Mucosa of stomach (tissue), 1 donor: ENCODE measurements around the gene TTC9B.

Experiments
- H3K27me3 ChIP-seq: one replicate; pipeline ENCODE4 v1.7.0; 2013; ENCODE audit warnings: mild to moderate bottlenecking, low read length; ENCODE audit not compliant: control insufficient read depth, insufficient read depth
- H3K36me3 ChIP-seq: one replicate; pipeline ENCODE4 v1.7.0; 2013; ENCODE audit warnings: low read length; ENCODE audit not compliant: control insufficient read depth, insufficient read depth
- H3K4me1 ChIP-seq: one replicate; pipeline ENCODE4 v1.7.0; 2013; ENCODE audit warnings: mild to moderate bottlenecking, low read length; ENCODE audit not compliant: control insufficient read depth, insufficient read depth
- H3K4me3 ChIP-seq: one replicate; pipeline ENCODE4 v1.7.0; 2013; ENCODE audit warnings: low read length
- H3K9ac ChIP-seq: one replicate; pipeline ENCODE4 v1.7.0; 2013; ENCODE audit warnings: mild to moderate bottlenecking, low read length, moderate library complexity
- H3K9me3 ChIP-seq: one replicate; pipeline ENCODE4 v1.7.0; 2013; ENCODE audit warnings: mild to moderate bottlenecking, low read length, moderate library complexity; ENCODE audit not compliant: control insufficient read depth
- donor health status: Pancreatic carcinoma.

The TTC9B gene

GRCh38 chr19:40245506-40246128, 27.4 kb upstream of the TTC9B start:
- H3K4me1 ChIP-seq: no peaks in the 10 kb centered on the region
- H3K9me3 ChIP-seq: no peaks in the 10 kb centered on the region
- no peak overlapping the region for H3K9ac ChIP-seq
- no peak overlapping the region for H3K4me3 ChIP-seq
- no peaks in the 10 kb centered on the region for H3K27me3 ChIP-seq
- no peaks in the 10 kb centered on the region for H3K36me3 ChIP-seq

- Histone ChIP-seq H3K4me3 (no peak overlapping the region), H3K36me3 (no peaks in the 10 kb centered on the region), H3K27me3 (no peaks in the 10 kb centered on the region), H3K9me3 (no peaks in the 10 kb centered on the region), H3K9ac (no peak overlapping the region), H3K4me1 (no peaks in the 10 kb centered on the region)
These were observed 26.6 kb upstream of the TTC9B start for GRCh38 chr19:40244579-40245317.

GRCh38 chr19:40243181-40243580, 25.0 kb upstream of the TTC9B start:
- Histone ChIP-seq H3K4me3 (no peak overlapping the region), H3K9me3 (no peaks in the 10 kb centered on the region), H3K4me1 (no peaks in the 10 kb centered on the region), H3K36me3 (peaks cover 3% of the 10 kb centered on the region), H3K27me3 (no peaks in the 10 kb centered on the region), H3K9ac (no peak overlapping the region)

GRCh38 chr19:40242480-40242879, 24.3 kb upstream of the TTC9B start:
- Histone ChIP-seq H3K36me3 (peaks cover 5% of the 10 kb centered on the region), H3K4me3 (no peak overlapping the region), H3K4me1 (no peaks in the 10 kb centered on the region), H3K27me3 (no peaks in the 10 kb centered on the region), H3K9me3 (no peaks in the 10 kb centered on the region), H3K9ac (no peak overlapping the region)

GRCh38 chr19:40241809-40242384, 23.7 kb upstream of the TTC9B start:
- no peaks in the 10 kb centered on the region for H3K4me1 ChIP-seq
- H3K27me3 ChIP-seq: no peaks in the 10 kb centered on the region
- peaks cover 5% of the 10 kb centered on the region for H3K36me3 ChIP-seq
- no peak overlapping the region for H3K4me3 ChIP-seq
- H3K9ac ChIP-seq: no peak overlapping the region
- H3K9me3 ChIP-seq: no peaks in the 10 kb centered on the region

GRCh38 chr19:40241125-40241808, 23.1 kb upstream of the TTC9B start:
- Histone ChIP-seq H3K27me3 (no peaks in the 10 kb centered on the region), H3K4me1 (no peaks in the 10 kb centered on the region), H3K9me3 (no peaks in the 10 kb centered on the region), H3K36me3 (peaks cover 5% of the 10 kb centered on the region), H3K9ac (no peak overlapping the region), H3K4me3 (no peak overlapping the region)

GRCh38 chr19:40240332-40240731, 22.1 kb upstream of the TTC9B start:
- Histone ChIP-seq H3K27me3 (no peaks in the 10 kb centered on the region), H3K4me3 (no peak overlapping the region), H3K9ac (no peak overlapping the region), H3K4me1 (no peaks in the 10 kb centered on the region), H3K36me3 (peaks cover 5% of the 10 kb centered on the region), H3K9me3 (no peaks in the 10 kb centered on the region)

- H3K4me1 ChIP-seq: no peaks in the 10 kb centered on the region
These were observed 21.4 kb upstream of the TTC9B start for GRCh38 chr19:40239415-40240226.

GRCh38 chr19:40238775-40239174, 20.6 kb upstream of the TTC9B start:
- H3K4me1 ChIP-seq: no peaks in the 10 kb centered on the region
- no peak overlapping the region for H3K9ac ChIP-seq
- H3K27me3 ChIP-seq: no peaks in the 10 kb centered on the region
- no peaks in the 10 kb centered on the region for H3K9me3 ChIP-seq
- H3K4me3 ChIP-seq: no peak overlapping the region
- H3K36me3 ChIP-seq: peaks cover 5% of the 10 kb centered on the region

More at GRCh38 chr19:40239415-40240226, 21.4 kb upstream of the TTC9B start:
- Histone ChIP-seq H3K9ac (no peak overlapping the region), H3K9me3 (no peaks in the 10 kb centered on the region), H3K4me3 (no peak overlapping the region), H3K27me3 (no peaks in the 10 kb centered on the region), H3K36me3 (peaks cover 5% of the 10 kb centered on the region)

GRCh38 chr19:40237791-40238190, 19.6 kb upstream of the TTC9B start:
- Histone ChIP-seq H3K4me3 (no peak overlapping the region), H3K4me1 (no peaks in the 10 kb centered on the region), H3K36me3 (peaks cover 5% of the 10 kb centered on the region), H3K27me3 (no peaks in the 10 kb centered on the region), H3K9me3 (no peaks in the 10 kb centered on the region), H3K9ac (no peak overlapping the region)

- H3K36me3 ChIP-seq: peaks cover 5% of the 10 kb centered on the region
- H3K9me3 ChIP-seq: no peaks in the 10 kb centered on the region
- no peak overlapping the region for H3K9ac ChIP-seq
- no peaks in the 10 kb centered on the region for H3K27me3 ChIP-seq
- H3K4me3 ChIP-seq: no peak overlapping the region
- no peaks in the 10 kb centered on the region for H3K4me1 ChIP-seq
These were observed 18.2 kb upstream of the TTC9B start for GRCh38 chr19:40236366-40236765.
